H9 (cell line): ENCODE data around the gene SLC25A26. TPM values are rescaled to one million over a fixed set of nuclear protein-coding genes. Genes with fewer than 3 reads are reported as not detected.

ENCODE experiments used
- DNase-seq: peaks from one replicate; pipeline ENCODE4 v3.0.0-alpha.2; 2017
- H2AFZ ChIP-seq: one replicate; pipeline ENCODE4 v1.6.1; 2013; ENCODE audit warnings: mild to moderate bottlenecking, low read length, control low read depth, moderate library complexity
- H2AK5ac ChIP-seq: 2 replicates; pipeline ENCODE4 v1.6.1; 2013; ENCODE audit warnings: low read length, control low read depth, mixed read lengths; ENCODE audit not compliant: insufficient read length
- H2BK120ac ChIP-seq: one replicate; pipeline ENCODE4 v1.6.1; 2013; ENCODE audit warnings: low read depth, mild to moderate bottlenecking, low read length, control low read depth, inconsistent platforms; ENCODE audit not compliant: poor library complexity, severe bottlenecking
- H2BK12ac ChIP-seq: 2 replicates; pipeline ENCODE4 v1.6.1; 2013; ENCODE audit warnings: low read length, control low read depth, mixed read lengths, low read depth; ENCODE audit not compliant: insufficient read length
- H2BK15ac ChIP-seq: 2 replicates; pipeline ENCODE4 v1.6.1; 2013; ENCODE audit warnings: low read depth, low read length, control low read depth
- H2BK20ac ChIP-seq: one replicate; pipeline ENCODE4 v1.6.1; 2013; ENCODE audit warnings: low read depth, mild to moderate bottlenecking, low read length, control low read depth, inconsistent platforms; ENCODE audit not compliant: poor library complexity, severe bottlenecking
- H2BK5ac ChIP-seq: 2 replicates; pipeline ENCODE4 v1.6.1; 2013; ENCODE audit warnings: low read length, control low read depth, mixed read lengths; ENCODE audit not compliant: insufficient read length
- H3K14ac ChIP-seq: 2 replicates; pipeline ENCODE4 v1.6.1; 2013; ENCODE audit warnings: low read length, control low read depth; ENCODE audit not compliant: insufficient read depth
- H3K18ac ChIP-seq: 2 replicates; pipeline ENCODE4 v1.6.1; 2013; ENCODE audit warnings: low read depth, mild to moderate bottlenecking, mixed read lengths, low read length, control low read depth; ENCODE audit not compliant: insufficient read length
- H3K23ac ChIP-seq: 2 replicates; pipeline ENCODE4 v1.6.1; 2013; ENCODE audit warnings: low read length, control low read depth, mixed read lengths, low read depth; ENCODE audit not compliant: insufficient read length
- H3K23me2 ChIP-seq: 2 replicates; pipeline ENCODE4 v1.6.1; 2013; ENCODE audit warnings: low read depth, mild to moderate bottlenecking, mixed read lengths, low read length, control low read depth; ENCODE audit not compliant: insufficient read length, poor library complexity, severe bottlenecking
- H3K27ac ChIP-seq: 2 replicates; pipeline ENCODE4 v1.5.1; 2013; ENCODE audit warnings: low read length, control low read depth, mixed read lengths, low read depth; ENCODE audit not compliant: insufficient read length
- H3K27me3 ChIP-seq: 2 replicates; pipeline ENCODE4 v1.6.1; 2013; ENCODE audit warnings: low read length, control low read depth, inconsistent platforms; ENCODE audit not compliant: insufficient read depth
- H3K4ac ChIP-seq: 2 replicates; pipeline ENCODE4 v1.6.1; 2013; ENCODE audit warnings: low read depth, mild to moderate bottlenecking, control low read depth, inconsistent platforms, low read length, moderate library complexity
- H3K4me1 ChIP-seq: 2 replicates; pipeline ENCODE4 v1.6.1; 2013; ENCODE audit warnings: low read length, control low read depth, inconsistent platforms; ENCODE audit not compliant: insufficient read depth
- H3K4me2 ChIP-seq: 2 replicates; pipeline ENCODE4 v1.6.1; 2013; ENCODE audit warnings: low read length, control low read depth, mixed read lengths; ENCODE audit not compliant: insufficient read length, insufficient read depth
- H3K56ac ChIP-seq: 2 replicates; pipeline ENCODE4 v1.6.1; 2013; ENCODE audit warnings: low read depth, mild to moderate bottlenecking, mixed read lengths, low read length, control low read depth; ENCODE audit not compliant: insufficient read length
- H3K79me1 ChIP-seq: 2 replicates; pipeline ENCODE4 v1.6.1; 2013; ENCODE audit warnings: low read depth, mild to moderate bottlenecking, moderate library complexity, low read length, control low read depth, inconsistent platforms; ENCODE audit not compliant: insufficient read depth, poor library complexity, severe bottlenecking
- H3K79me2 ChIP-seq: 2 replicates; pipeline ENCODE4 v1.6.1; 2013; ENCODE audit warnings: low read length, control low read depth, inconsistent platforms; ENCODE audit not compliant: insufficient read depth
- H3K9ac ChIP-seq: 2 replicates; pipeline ENCODE4 v1.6.1; 2013; ENCODE audit warnings: low read length, control low read depth, mixed read lengths; ENCODE audit not compliant: insufficient read length; ENCODE audit errors: extremely low read depth
- H3K9me3 ChIP-seq: one replicate; pipeline ENCODE4 v1.6.1; 2013; ENCODE audit warnings: low read depth, low read length, inconsistent platforms; ENCODE audit not compliant: control insufficient read depth
- H3T11ph ChIP-seq: one replicate; pipeline ENCODE4 v1.6.1; 2013; ENCODE audit warnings: mild to moderate bottlenecking, low read length, control low read depth, inconsistent platforms
- H4K20me1 ChIP-seq: one replicate; pipeline ENCODE4 v1.6.1; 2013; ENCODE audit not compliant: control insufficient read depth, insufficient read length, insufficient read depth
- H4K5ac ChIP-seq: 2 replicates; pipeline ENCODE4 v1.6.1; 2013; ENCODE audit warnings: low read depth, mild to moderate bottlenecking, mixed read lengths, low read length, control low read depth; ENCODE audit not compliant: insufficient read length
- H4K8ac ChIP-seq: replicated peaks from 2 replicates; pipeline ENCODE4 v1.6.1; 2013; ENCODE audit warnings: low read length, control low read depth, mixed read lengths, low read depth; ENCODE audit not compliant: insufficient read length
- H4K91ac ChIP-seq: 2 replicates; pipeline ENCODE4 v1.6.1; 2013; ENCODE audit warnings: low read depth, mild to moderate bottlenecking, moderate library complexity, mixed read lengths, low read length, control low read depth; ENCODE audit not compliant: insufficient read length
- H3K27ac Mint-ChIP-seq, 3 experiments: 2 replicates in 2 of 3; 3 replicates in 1 of 3; pipeline ENCODE4 v1.8.0; 2020 to 2021; ENCODE audit warnings: mixed read lengths in 3 of 3, mild to moderate bottlenecking in 1 of 3, moderate library complexity in 1 of 3
- H3K27me3 Mint-ChIP-seq: 2 replicates; pipeline ENCODE4 v1.8.0; 2021; ENCODE audit warnings: low read depth, mild to moderate bottlenecking, moderate library complexity, mixed read lengths
- H3K36me3 Mint-ChIP-seq, 3 experiments: 2 replicates in 2 of 3; 3 replicates in 1 of 3; pipeline ENCODE4 v1.8.0; 2020 to 2021; ENCODE audit warnings: low read depth in 3 of 3, mixed read lengths in 3 of 3; ENCODE audit not compliant: insufficient read depth in 1 of 3
- H3K4me1 Mint-ChIP-seq, 2 experiments: 2 replicates each; pipeline ENCODE4 v1.8.0; 2020; ENCODE audit warnings: mixed read lengths in 2 of 2
- H3K4me3 Mint-ChIP-seq, 2 experiments: 2 replicates in 1 of 2; 3 replicates in 1 of 2; pipeline ENCODE4 v1.8.0; 2020 to 2021; ENCODE audit warnings: mild to moderate bottlenecking in 2 of 2, mixed read lengths in 2 of 2, moderate library complexity in 1 of 2
- H3K9me3 Mint-ChIP-seq, 2 experiments: 2 replicates in 1 of 2; 3 replicates in 1 of 2; pipeline ENCODE4 v1.8.0; 2020; ENCODE audit warnings: mild to moderate bottlenecking in 2 of 2, mixed read lengths in 2 of 2, moderate library complexity in 1 of 2
- WGBS: extraction: QIAGEN DNeasy Blood & Tissue Kit; methylation state at CpG from one replicate; pipeline ENCODE4 v1.1.7; 2013; ENCODE audit warnings: missing lambda C conversion rate, low lambda C conversion rate, mixed read lengths; ENCODE audit not compliant: insufficient read length; ENCODE audit errors: extremely low coverage; 5-methylcytosine and 5-hydroxymethylcytosine counted together
- total RNA-seq: library from RNA; stranded (reverse); gene quantifications from 2 replicates; pipeline ENCODE4 v1.2.1, GENCODE V29; 2021
- TF ChIP-seq, protein P1 (sequence below): fragments of 200-600 bp; sonication (generic); conservative IDR thresholded peaks from 3 replicates; pipeline ENCODE4 v1.8.0; 2021; ENCODE audit warnings: antibody characterized with exemption, mild to moderate bottlenecking

SLC25A26 gene
- total RNA-seq, 1 experiment from 2014 or later = 30.2 TPM

- Histone ChIP-seq H2BK5ac (no peak overlapping the region), H2AFZ (no peak overlapping the region), H2BK12ac (no peak overlapping the region), H3K23ac (no peak overlapping the region), H3K56ac (no peak overlapping the region), H2BK15ac (no peak overlapping the region), H2BK20ac (no peak overlapping the region), H4K91ac (no peak overlapping the region), H2AK5ac (no peak overlapping the region), H3K79me1 (no peaks in the 10 kb centered on the region), H3K4me1 (no peaks in the 10 kb centered on the region), H4K5ac (no peak overlapping the region), H3K27ac (no peak overlapping the region), H3K27me3 (no peaks in the 10 kb centered on the region), H3K23me2 (no peaks in the 10 kb centered on the region), H2BK120ac (no peak overlapping the region), H3K79me2 (no peaks in the 10 kb centered on the region), H3K14ac (no peak overlapping the region), H3K18ac (no peak overlapping the region), H4K8ac (no peak overlapping the region), H3T11ph (no peak overlapping the region), H4K20me1 (no peaks in the 10 kb centered on the region), H3K4me2 (no peak overlapping the region), H3K4ac (no peak overlapping the region), H3K9me3 (no peaks in the 10 kb centered on the region), H3K9ac (no peak overlapping the region)
- WGBS = no CpG with 5 or more reads among the region's 4 CpGs
- H3K9me3 Mint-ChIP-seq = no peaks in the 10 kb centered on the region
- no peak for DNase-seq
- H3K27ac Mint-ChIP-seq = no peak overlapping the region
- H3K4me1 Mint-ChIP-seq = peaks cover 9% of the 10 kb centered on the region in 2 experiments
- TF ChIP-seq, protein P1, sequence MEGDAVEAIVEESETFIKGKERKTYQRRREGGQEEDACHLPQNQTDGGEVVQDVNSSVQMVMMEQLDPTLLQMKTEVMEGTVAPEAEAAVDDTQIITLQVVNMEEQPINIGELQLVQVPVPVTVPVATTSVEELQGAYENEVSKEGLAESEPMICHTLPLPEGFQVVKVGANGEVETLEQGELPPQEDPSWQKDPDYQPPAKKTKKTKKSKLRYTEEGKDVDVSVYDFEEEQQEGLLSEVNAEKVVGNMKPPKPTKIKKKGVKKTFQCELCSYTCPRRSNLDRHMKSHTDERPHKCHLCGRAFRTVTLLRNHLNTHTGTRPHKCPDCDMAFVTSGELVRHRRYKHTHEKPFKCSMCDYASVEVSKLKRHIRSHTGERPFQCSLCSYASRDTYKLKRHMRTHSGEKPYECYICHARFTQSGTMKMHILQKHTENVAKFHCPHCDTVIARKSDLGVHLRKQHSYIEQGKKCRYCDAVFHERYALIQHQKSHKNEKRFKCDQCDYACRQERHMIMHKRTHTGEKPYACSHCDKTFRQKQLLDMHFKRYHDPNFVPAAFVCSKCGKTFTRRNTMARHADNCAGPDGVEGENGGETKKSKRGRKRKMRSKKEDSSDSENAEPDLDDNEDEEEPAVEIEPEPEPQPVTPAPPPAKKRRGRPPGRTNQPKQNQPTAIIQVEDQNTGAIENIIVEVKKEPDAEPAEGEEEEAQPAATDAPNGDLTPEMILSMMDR = no peak
- no peak overlapping the region for H3K4me3 Mint-ChIP-seq
- H3K36me3 Mint-ChIP-seq = 0 out of 7 replicates have a peak, but pooled peaks cover 0 to 2% (median 0%) of the 10 kb centered on the region in 3 experiments
- H3K27me3 Mint-ChIP-seq = no peaks in the 10 kb centered on the region
Observed at GRCh38 chr3:66233033-66233432, 12.2 kb downstream of the SLC25A26 start.
